Measurements from ENCODE around the gene TRIM72. TPM values are rescaled to one million over a fixed set of nuclear protein-coding genes. Genes with fewer than 3 reads are reported as not detected.
"Not testable (repeated sequence)": the region's sequence is repeated elsewhere in the genome, so short reads cannot be mapped to it uniquely, and the experiment has no call there.

The TRIM72 gene
- total RNA-seq, 1 experiment from 2014 or later, result 0.16 TPM

DNA sequence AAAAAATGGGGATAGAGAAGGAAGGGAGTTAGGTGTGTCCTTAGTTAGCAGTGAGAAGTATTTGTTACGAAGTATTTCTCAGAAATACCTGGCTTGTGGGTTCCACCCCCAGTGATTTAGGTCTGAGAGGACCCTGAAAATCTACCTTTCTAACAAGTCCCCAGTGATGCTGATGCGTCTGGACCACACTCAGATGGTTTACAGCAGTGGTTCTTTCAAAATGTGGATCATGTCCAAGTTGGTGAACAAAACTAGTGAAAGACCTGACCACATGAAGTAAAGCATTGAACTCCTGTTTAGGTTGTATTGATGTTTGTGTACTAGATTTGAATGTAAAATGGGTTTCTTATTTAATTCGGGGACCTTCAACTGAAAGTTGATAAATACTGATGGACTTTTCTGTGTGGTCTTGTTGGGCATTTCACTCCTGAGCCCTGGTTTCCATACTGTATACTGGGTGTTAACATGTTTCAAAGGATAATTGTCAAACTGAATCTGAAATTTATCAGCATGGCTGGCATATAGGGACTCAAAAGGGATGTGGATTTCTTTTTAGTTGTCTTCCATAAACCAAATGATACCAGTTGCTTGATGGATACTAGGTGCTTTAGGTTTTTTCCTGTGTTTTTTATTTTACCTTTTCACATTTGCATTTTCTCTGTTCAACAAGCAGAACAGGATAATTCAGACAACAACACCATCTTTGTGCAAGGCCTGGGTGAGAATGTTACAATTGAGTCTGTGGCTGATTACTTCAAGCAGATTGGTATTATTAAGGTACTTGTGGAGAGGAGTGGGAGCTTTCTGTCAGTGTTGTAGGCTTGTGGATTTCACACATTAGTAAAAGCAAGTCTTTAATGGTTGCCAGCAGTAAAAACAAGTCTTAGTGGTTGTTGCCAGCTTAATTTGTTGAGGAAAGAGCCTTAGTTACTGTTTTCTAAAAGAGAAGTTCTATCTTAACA lies 25.2 kb upstream of the TRIM72 start:
- DNase-seq (ENCODE audit: low read depth, low spot score), result no peak
- in situ Hi-C loops (cut with HindIII; ENCODE audit: low pct_unique_long_range_greater_than_20kb, low sequenced_read_pairs), result no loop called here

- DNase-seq (ENCODE audit: low read depth, low spot score), result no peak
- in situ Hi-C loops (cut with HindIII; ENCODE audit: low pct_unique_long_range_greater_than_20kb, low sequenced_read_pairs), result no loop called here
Observed at GRCh38 chr16:31189412-31189778, 24.5 kb upstream of the TRIM72 start.

- in situ Hi-C loops (cut with HindIII; ENCODE audit: low pct_unique_long_range_greater_than_20kb, low sequenced_read_pairs), result no loop called here
- DNase-seq (ENCODE audit: low read depth, low spot score), result no peak
Observed at GRCh38 chr16:31190061-31190460, 23.9 kb upstream of the TRIM72 start.

DNA sequence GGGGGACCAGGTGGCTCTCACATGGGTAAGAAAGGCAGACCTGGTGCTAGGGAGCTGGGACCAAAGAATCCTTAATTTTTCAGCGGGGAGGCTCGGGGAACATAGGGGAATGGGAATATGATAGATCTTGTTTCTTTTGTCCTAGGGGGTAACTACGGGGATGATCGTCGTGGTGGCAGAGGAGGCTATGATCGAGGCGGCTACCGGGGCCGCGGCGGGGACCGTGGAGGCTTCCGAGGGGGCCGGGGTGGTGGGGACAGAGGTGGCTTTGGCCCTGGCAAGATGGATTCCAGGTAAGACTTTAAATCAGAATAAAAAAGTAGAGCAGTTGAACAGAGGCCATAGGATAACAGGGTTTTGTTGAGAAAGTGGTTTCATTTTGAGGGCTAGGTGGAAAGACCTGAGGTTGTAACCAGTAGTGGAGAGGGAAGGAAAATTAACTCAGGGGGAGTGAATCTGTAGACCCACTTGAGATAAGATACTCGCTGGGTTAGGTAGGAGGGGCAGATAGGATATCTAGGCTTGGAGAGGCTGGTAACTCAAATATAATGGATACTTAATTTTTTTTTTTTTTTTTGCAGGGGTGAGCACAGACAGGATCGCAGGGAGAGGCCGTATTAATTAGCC lies 23.0 kb upstream of the TRIM72 start:
- in situ Hi-C loops (cut with HindIII; ENCODE audit: low pct_unique_long_range_greater_than_20kb, low sequenced_read_pairs), result no loop called here
- DNase-seq (ENCODE audit: low read depth, low spot score), result no peak

DNA sequence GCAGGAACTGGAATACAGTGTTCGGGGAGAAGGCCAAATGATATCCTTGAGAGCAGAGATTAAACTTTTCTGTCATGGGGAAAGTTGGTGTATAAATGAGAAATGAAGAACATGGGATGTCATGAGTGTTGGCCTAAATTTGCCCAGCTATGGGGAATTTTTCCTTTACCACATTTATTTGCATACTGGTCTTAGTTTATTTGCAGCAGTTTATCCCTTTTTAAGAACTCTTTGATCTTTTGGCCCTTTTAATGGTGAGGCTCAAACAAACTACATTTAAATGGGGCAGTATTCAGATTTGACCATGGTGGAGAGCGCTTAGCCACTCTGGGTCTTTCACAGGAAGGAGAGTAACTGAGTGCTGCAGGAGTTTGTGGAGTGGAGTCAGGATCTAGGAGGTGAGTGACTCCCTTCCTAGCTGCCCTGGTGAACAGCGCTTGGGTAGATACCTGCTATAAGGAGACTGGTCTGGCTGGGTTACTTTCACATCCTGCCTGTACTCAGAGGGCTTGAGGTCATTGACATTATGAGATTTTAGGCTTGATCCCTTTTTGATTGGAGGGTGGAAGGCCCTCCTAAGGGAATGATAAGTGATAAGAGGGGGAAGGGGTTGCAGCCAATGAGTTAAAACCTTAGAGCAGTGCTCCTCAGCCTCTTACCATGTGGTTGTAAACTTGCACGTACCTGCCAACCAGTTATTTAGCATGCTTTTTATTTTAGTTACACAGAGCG lies 22.1 kb upstream of the TRIM72 start:
- no peak for DNase-seq (ENCODE audit: low read depth, low spot score)
- in situ Hi-C loops (cut with HindIII; ENCODE audit: low pct_unique_long_range_greater_than_20kb, low sequenced_read_pairs), result no loop called here

- no peak for DNase-seq (ENCODE audit: low read depth, low spot score)
- in situ Hi-C loops (cut with HindIII; ENCODE audit: low pct_unique_long_range_greater_than_20kb, low sequenced_read_pairs), result no loop called here
Observed at GRCh38 chr16:31192856-31193642, 20.9 kb upstream of the TRIM72 start.

- in situ Hi-C loops (cut with HindIII; ENCODE audit: low pct_unique_long_range_greater_than_20kb, low sequenced_read_pairs), result no loop called here
- DNase-seq (ENCODE audit: low read depth, low spot score), result no peak
Observed at GRCh38 chr16:31193874-31194273, 20.0 kb upstream of the TRIM72 start.

DNA sequence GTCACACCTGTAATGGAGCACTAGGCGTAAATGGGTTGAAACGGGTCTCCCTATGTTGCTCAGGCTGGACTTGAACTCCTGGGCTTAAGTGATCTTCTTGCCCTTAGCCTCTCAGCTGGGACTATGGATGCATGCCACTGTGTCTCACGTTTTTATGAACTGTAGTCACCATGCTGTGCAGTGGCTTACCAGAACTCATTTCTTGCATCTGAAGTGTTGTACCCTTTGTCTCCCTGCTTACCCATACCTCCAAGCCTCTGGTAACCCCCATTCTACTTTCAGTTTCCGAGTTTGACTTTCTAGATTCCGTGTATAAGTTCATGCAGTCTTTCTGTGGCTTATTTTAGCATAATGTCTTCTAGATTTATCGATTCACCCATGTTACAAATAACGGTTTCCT lies 19.0 kb upstream of the TRIM72 start:
- no peak for DNase-seq (ENCODE audit: low read depth, low spot score)
- in situ Hi-C loops (cut with HindIII; ENCODE audit: low pct_unique_long_range_greater_than_20kb, low sequenced_read_pairs), result no loop called here

GRCh38 chr16:31195861-31196260 lies 18.1 kb upstream of the TRIM72 start:
- in situ Hi-C loops (cut with HindIII; ENCODE audit: low pct_unique_long_range_greater_than_20kb, low sequenced_read_pairs); DNase-seq (ENCODE audit: low read depth, low spot score): not testable (repeated sequence)

DNA sequence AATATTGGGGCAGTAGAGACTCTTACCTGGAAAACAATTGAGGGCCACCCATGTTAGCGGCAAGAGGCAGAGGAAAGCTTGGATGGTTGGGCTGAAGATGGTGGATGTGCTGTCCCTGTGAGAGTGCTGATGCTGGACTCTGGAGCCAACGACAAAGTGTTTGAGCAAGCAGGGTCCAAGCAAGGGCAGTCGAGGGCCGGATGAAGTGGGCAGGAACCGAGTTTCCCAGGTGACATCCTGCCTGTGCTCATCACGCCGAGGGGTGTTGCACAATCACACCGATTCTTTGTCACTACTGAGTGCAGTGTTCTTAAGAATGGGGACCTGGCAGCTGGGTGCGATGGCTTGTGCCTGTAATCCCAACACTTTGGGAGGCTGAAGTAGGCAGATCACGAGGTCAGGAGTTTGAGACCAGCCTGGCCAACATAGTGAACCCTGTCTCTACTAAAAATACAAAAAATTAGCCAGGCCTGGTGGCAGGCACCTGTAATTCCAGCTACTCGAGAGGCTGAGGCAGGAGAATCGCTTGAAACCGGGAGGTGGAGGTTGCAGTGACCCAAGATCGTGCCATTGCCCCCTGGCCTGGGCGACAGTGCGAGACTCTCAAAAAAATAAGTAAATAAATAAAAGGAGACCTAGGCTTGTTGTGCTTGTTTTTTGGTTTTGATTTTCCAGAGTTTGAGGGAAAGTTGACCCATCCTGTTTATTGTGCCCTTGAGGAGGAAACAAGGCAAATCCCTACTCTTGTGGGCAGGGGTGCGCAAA lies 17.4 kb upstream of the TRIM72 start:
- no peak for DNase-seq (ENCODE audit: low read depth, low spot score)
- in situ Hi-C loops (cut with HindIII; ENCODE audit: low pct_unique_long_range_greater_than_20kb, low sequenced_read_pairs), result no loop called here

GRCh38 chr16:31198207-31198882 lies 15.6 kb upstream of the TRIM72 start:
- no peak for DNase-seq (ENCODE audit: low read depth, low spot score)
- in situ Hi-C loops (cut with HindIII; ENCODE audit: low pct_unique_long_range_greater_than_20kb, low sequenced_read_pairs), result no loop called here

DNA sequence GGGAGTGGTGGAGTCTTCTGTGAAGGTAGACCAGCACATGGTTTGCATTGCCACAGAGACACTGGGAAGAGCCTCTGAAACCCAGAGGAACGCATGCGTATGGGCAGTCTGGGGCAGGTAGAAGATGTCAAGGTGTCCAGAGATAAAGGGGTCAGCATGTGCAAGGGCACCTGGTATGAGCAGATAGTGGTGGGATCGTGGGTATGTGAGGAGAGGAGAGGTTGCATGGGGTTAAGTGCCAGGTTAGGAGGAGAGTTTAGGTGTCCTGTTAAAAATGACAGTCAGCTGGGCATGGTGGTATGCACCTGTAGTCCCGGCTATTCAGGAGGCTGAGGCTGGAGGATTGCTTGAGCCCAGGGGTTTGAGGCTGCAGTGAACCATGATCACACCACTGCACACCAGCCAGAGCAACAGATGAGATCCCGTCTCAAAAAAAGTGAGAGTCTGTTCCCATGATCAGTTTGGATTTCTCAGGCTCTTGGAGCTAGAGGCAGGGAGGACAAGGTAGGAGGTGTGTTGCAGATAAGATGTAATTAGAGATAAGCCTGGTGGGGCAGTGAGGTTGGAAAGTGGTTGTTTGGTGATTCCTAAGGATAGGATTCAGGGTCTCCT lies 14.4 kb upstream of the TRIM72 start:
- in situ Hi-C loops (cut with HindIII; ENCODE audit: low pct_unique_long_range_greater_than_20kb, low sequenced_read_pairs), result no loop called here
- no peak for DNase-seq (ENCODE audit: low read depth, low spot score)

DNA sequence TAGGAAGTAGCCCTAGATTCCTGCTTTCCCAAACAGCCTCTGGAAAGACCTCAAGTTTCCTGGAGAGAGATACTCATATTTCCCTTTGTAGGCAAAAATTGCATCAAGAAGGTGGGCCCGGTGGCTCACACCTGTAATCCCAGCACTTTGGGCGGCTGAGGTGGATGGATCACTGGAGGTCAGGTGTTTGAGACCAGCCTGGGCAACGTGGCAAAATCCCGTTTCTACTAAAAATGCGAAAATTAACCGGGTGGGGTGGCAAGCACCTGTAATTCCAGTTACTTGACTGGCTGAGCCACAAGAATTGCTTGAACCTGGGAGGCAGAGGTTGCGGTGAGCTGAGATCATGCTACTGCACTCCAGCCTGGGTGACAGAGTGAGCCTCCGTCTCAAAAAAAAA lies 13.8 kb upstream of the TRIM72 start:
- in situ Hi-C loops (cut with HindIII; ENCODE audit: low pct_unique_long_range_greater_than_20kb, low sequenced_read_pairs); DNase-seq (ENCODE audit: low read depth, low spot score): not testable (repeated sequence)

DNA sequence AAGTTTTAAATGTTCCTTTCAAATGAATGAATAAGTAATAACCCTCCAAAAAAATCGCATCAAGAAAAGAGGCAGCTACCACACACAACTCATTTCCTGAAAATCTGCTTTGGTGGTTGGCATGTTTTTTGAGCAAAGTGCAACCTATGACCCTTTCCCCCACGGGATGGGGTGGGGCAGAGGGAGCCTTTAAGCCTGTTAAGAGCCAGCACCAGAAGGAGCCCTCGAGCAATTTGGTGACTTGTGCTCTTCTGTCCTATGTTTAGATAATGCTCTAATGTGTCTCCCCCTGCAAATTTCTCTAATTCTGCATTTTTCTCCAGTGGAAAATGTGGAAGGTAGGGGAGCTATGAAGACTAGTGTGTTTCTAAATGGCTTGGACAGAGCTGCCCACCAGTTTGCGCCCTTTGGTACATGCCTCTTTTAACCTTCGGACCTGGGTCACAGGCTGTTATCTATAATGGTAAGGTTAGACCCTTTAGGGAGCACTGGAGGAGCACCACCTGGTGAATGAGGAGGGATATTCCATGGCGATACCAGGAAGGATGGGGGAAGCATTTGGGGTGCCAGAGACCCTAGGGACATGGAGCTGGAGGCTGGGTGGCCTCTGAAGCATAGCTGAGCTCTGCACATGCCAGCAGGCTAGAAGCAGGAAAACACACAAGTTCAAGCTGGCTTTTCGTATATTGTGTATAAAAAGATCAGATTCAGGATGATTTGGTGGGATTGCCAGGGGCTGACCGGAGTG lies 12.9 kb upstream of the TRIM72 start:
- in situ Hi-C loops (cut with HindIII; ENCODE audit: low pct_unique_long_range_greater_than_20kb, low sequenced_read_pairs), result no loop called here
- DNase-seq (ENCODE audit: low read depth, low spot score), result peak; percentile 47

DNA sequence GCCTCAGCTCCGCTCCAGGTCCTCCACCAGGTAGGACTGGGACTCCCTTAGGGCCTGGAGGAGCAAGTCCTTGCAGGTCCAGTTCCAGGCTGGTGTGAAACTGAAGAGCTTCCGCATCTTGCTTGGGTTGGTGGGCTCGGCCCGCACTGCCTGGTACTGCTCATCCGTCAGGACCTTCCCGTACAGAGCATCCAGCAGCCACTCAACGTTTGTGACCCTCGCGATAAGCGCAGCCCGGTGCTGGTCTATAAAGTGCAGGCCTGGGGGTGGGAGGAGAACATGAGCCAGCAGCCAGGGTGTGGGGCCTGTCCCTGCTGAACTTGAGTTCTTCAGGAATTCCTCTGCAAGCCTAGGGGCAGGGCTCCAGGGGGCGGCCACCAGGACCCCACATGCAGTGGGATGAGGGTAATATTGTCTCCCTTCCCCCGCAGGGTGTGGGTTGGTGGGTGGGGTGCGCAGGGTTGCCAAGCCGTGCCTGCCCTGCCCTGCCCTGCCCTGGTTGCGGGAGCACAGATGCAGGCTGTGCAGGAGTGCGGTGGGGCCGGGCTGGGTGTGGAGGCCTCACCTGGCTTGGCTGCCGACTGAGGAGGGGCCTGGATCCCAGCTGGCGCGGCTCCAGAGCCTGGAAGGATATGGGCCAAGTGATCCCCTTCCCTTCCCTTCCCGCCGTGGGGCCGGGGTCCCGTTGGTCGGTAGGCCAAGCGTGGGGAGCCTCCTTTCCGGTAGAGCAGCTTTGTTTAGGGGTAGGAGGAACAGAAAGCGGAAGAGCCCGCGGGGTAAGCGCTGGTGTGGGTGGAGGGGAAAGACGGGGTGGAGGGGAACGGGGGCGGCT lies 12.1 kb upstream of the TRIM72 start:
- DNase-seq (ENCODE audit: low read depth, low spot score), result no peak
- in situ Hi-C loops (cut with HindIII; ENCODE audit: low pct_unique_long_range_greater_than_20kb, low sequenced_read_pairs), result no loop called here
